Neural progenitor cell (in vitro differentiated cells): ENCODE results near the gene XAGE1A. TPM values are rescaled to one million over a fixed set of nuclear protein-coding genes. Genes with fewer than 3 reads are reported as not detected.
"Not testable (repeated sequence)": the region's sequence is repeated elsewhere in the genome, so short reads cannot be mapped to it uniquely, and the experiment has no call there.

Source experiments
- DNase-seq: peaks from one replicate; pipeline ENCODE4 v3.0.0-alpha.2; 2016; ENCODE audit warnings: low spot score
- H2AFZ ChIP-seq: fragments of 200-600 bp; sonication (generic); replicated peaks from 2 replicates; pipeline ENCODE4 v1.6.1; 2016; ENCODE audit warnings: antibody characterized with exemption
- H3F3A ChIP-seq: fragments of 200-600 bp; sonication (generic); 2 replicates; pipeline ENCODE4 v1.6.1; 2016; ENCODE audit warnings: antibody characterized with exemption, low read depth
- H3K27ac ChIP-seq: fragments of 200-600 bp; sonication (generic); 2 replicates; pipeline ENCODE4 v1.5.1; 2016; ENCODE audit warnings: mild to moderate bottlenecking
- H3K27me3 ChIP-seq: fragments of 200-600 bp; sonication (generic); 2 replicates; pipeline ENCODE4 v1.6.1; 2016; ENCODE audit warnings: mild to moderate bottlenecking, moderate library complexity
- H3K36me3 ChIP-seq: fragments of 200-600 bp; sonication (generic); 2 replicates; pipeline ENCODE4 v1.5.1; 2016
- H3K4me1 ChIP-seq: fragments of 200-600 bp; sonication (generic); 2 replicates; pipeline ENCODE4 v1.6.1; 2016; ENCODE audit warnings: mixed run types
- H3K4me2 ChIP-seq: fragments of 200-600 bp; sonication (generic); 2 replicates; pipeline ENCODE4 v1.6.1; 2016
- H3K4me3 ChIP-seq: fragments of 200-600 bp; sonication (generic); 2 replicates; pipeline ENCODE4 v1.5.1; 2016
- H3K79me2 ChIP-seq: fragments of 200-600 bp; sonication (generic); 2 replicates; pipeline ENCODE4 v1.6.1; 2016; ENCODE audit warnings: low read depth
- H3K9ac ChIP-seq: fragments of 200-600 bp; sonication (generic); 2 replicates; pipeline ENCODE4 v1.6.1; 2016
- H3K9me3 ChIP-seq: fragments of 200-600 bp; sonication (generic); 2 replicates; pipeline ENCODE4 v1.5.1; 2016; ENCODE audit warnings: low read depth
- H4K20me1 ChIP-seq: fragments of 200-600 bp; sonication (generic); 2 replicates; pipeline ENCODE4 v1.6.1; 2016; ENCODE audit warnings: low read depth
- H3K27ac Mint-ChIP-seq: 3 replicates; pipeline ENCODE4 v1.8.0; 2021; ENCODE audit warnings: mixed read lengths
- H3K27me3 Mint-ChIP-seq: 2 replicates; pipeline ENCODE4 v1.8.0; 2022; ENCODE audit warnings: low read depth, mild to moderate bottlenecking, inconsistent platforms, moderate library complexity, mixed read lengths; ENCODE audit not compliant: insufficient read depth
- H3K36me3 Mint-ChIP-seq: 3 replicates; pipeline ENCODE4 v1.8.0; 2021; ENCODE audit warnings: mixed read lengths
- H3K4me1 Mint-ChIP-seq: 3 replicates; pipeline ENCODE4 v1.8.0; 2021; ENCODE audit warnings: mixed read lengths
- H3K4me3 Mint-ChIP-seq: 3 replicates; pipeline ENCODE4 v1.8.0; 2021; ENCODE audit warnings: mild to moderate bottlenecking, moderate library complexity, mixed read lengths
- H3K9me3 Mint-ChIP-seq: 3 replicates; pipeline ENCODE4 v1.8.0; 2020; ENCODE audit warnings: mixed read lengths
- EZH2 ChIP-seq: fragments of 200-600 bp; sonication (generic); IDR thresholded peaks from 2 replicates; pipeline ENCODE4 v1.6.1; 2017; ENCODE audit warnings: antibody characterized with exemption, mild to moderate bottlenecking, moderate library complexity
- total RNA-seq: library from RNA; depleted of rRNA; stranded (reverse); fragments of >200 nt; gene quantifications from 2 replicates; pipeline ENCODE4 v1.2.3, GENCODE V29; 2015; ENCODE audit warnings: low replicate concordance

XAGE1A gene, protein sequence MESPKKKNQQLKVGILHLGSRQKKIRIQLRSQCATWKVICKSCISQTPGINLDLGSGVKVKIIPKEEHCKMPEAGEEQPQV
- total RNA-seq = not detected in 2 replicates

DNA sequence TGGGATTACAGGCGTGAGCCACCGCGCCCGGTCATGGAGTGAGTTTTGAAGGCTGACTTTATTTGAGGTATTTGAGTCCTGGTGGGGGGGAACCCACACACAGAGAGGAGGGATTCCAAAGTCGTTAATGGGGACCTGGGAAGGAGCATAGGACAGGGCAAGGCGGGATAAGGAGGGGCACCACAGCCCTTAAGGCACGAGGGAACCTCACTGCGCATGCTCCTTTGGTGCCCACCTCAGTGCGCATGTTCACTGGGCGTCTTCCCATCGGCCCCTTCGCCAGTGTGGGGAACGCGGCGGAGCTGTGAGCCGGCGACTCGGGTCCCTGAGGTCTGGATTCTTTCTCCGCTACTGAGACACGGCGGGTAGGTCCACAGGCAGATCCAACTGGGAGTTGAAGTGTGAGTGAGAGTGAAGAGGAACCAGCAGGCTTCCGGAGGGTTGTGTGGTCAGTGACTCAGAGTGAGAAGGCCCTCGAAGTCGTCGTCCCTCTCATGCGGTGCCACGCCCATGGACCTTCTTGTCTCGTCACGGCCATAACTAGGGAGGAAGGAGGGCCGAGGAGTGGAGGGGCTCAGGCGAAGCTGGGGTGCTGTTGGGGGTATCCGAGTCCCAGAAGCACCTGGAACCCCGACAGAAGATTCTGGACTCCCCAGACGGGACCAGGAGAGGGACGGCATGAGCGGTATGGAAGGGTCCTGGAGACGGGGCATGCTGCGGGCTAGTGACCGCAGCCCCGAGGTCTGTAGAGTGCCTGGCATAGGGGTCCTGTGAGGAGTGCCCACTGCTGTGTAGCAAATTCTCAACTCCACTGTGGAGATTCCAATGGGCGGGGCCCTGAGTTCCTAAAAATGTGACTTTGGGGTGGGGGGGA is at the start of gene XAGE1A:
Gene XAGE1A (plus strand): TSS at position 264 of the 874 bp plus-strand sequence. CDS start 1,554 bp downstream, outside the sequence.
- H3K4me1 Mint-ChIP-seq, H3K79me2 ChIP-seq, H3K36me3 ChIP-seq, H3K36me3 Mint-ChIP-seq, H3K9ac ChIP-seq, H3K27ac Mint-ChIP-seq, H3K9me3 ChIP-seq, H3K4me1 ChIP-seq, H3K4me3 Mint-ChIP-seq, H3K27me3 ChIP-seq, H3K27me3 Mint-ChIP-seq, H3F3A ChIP-seq, DNase-seq, H3K4me2 ChIP-seq, H3K4me3 ChIP-seq, H4K20me1 ChIP-seq, H2AFZ ChIP-seq, H3K9me3 Mint-ChIP-seq, H3K27ac ChIP-seq: not testable (repeated sequence)

DNA sequence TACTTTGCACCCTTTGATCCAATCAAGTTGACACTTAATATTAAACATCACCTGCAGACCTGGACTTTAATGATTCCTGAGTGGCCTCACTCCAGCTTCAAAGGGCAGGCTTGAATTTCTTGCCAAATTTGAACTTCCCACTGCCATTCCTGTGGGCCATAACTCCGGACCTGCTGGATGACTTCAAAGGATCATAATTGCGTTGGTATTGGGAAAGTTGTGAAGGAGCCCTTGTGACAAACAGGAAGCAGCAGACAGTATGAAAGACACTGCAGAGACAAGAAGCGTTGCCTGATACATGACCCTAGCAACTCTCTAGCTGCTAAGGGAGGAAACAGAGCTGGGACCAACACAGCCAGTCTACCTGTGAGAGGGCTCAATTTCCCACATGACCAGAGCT is 43.6 kb upstream of the XAGE1A start:
- H3K9ac ChIP-seq, H3K9me3 ChIP-seq, H3K27ac Mint-ChIP-seq, H3K27ac ChIP-seq, DNase-seq, H4K20me1 ChIP-seq, H3F3A ChIP-seq, H3K9me3 Mint-ChIP-seq, H3K4me3 ChIP-seq, H3K79me2 ChIP-seq, H2AFZ ChIP-seq, H3K36me3 ChIP-seq, H3K36me3 Mint-ChIP-seq, H3K4me3 Mint-ChIP-seq, H3K27me3 ChIP-seq, H3K27me3 Mint-ChIP-seq, H3K4me1 Mint-ChIP-seq, H3K4me1 ChIP-seq, H3K4me2 ChIP-seq: not testable (repeated sequence)

DNA sequence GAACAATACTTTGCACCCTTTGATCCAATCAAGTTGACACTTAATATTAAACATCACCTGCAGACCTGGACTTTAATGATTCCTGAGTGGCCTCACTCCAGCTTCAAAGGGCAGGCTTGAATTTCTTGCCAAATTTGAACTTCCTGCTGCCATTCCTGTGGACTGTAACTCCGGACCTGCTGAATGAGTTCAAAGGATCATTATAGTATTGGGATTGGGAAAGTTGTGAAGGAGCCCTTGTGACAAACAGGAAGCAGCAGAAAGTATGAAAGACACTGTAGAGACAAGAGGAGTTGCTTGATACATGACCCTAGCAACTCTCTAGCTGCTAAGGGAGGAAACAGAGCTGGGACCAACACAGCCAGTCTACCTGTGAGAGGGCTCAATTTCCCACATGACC is 24.3 kb upstream of the XAGE1A start:
- not testable (repeated sequence) for H2AFZ ChIP-seq, H3K36me3 ChIP-seq, H3F3A ChIP-seq, DNase-seq, H3K4me1 ChIP-seq, H4K20me1 ChIP-seq, H3K9ac ChIP-seq, H3K4me3 ChIP-seq, H3K27ac Mint-ChIP-seq, H3K9me3 ChIP-seq, H3K4me1 Mint-ChIP-seq, H3K4me3 Mint-ChIP-seq, H3K36me3 Mint-ChIP-seq, H3K9me3 Mint-ChIP-seq, H3K4me2 ChIP-seq, H3K79me2 ChIP-seq, H3K27me3 Mint-ChIP-seq, H3K27ac ChIP-seq, H3K27me3 ChIP-seq

DNA sequence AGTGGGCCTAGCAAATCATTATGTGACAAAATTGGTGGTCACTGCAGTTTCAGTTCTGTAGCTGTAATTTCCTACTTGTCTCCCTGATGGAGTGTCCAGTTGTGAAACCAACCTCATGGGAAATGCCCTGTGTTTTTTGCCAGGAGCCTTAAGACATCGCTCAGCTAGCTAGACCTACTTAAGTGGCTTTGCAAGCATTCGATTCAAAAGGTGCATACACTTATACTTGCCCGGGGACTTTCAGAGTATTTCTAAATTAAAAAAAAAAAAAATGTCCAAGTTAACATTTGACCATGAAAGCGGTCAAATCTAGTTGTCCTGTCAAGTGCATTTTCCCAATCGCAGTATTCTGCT is 788 bp downstream of the XAGE1A start:
- H4K20me1 ChIP-seq, H3K4me1 Mint-ChIP-seq, H3K36me3 Mint-ChIP-seq, H3K27me3 ChIP-seq, H3K79me2 ChIP-seq, H3K27ac Mint-ChIP-seq, H3K4me2 ChIP-seq, H3K9me3 ChIP-seq, H3K9me3 Mint-ChIP-seq, H3K27me3 Mint-ChIP-seq, H3K4me3 Mint-ChIP-seq, DNase-seq, H3K36me3 ChIP-seq, H3K4me1 ChIP-seq, H3K27ac ChIP-seq, H3K9ac ChIP-seq, H3F3A ChIP-seq, H2AFZ ChIP-seq, H3K4me3 ChIP-seq: not testable (repeated sequence)

DNA sequence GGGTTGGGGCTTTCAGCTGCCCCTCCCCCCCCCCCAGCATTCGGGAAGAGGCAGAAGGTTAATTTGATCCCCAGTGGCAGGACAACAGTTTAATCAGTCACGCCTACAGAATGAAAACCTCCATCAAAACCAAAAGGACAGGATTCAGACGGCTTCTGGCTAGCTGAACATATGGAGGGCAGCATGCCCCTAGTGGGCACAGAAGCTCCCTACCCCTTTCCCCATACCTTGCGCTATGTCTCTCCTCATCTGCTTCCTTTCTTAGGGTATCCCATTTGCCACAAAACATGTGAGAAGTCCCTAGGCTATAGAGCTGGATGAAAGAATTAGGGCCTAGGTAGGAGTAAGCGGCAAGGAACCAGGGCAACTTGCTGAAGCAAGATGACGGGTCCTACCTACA is 5.8 kb downstream of the XAGE1A start:
- H3K79me2 ChIP-seq, H3K4me3 ChIP-seq, H3K27me3 Mint-ChIP-seq, H2AFZ ChIP-seq, H3K27ac ChIP-seq, H3K9me3 ChIP-seq, H3K27ac Mint-ChIP-seq, H4K20me1 ChIP-seq, H3K9ac ChIP-seq, H3F3A ChIP-seq, H3K4me3 Mint-ChIP-seq, H3K9me3 Mint-ChIP-seq, H3K4me1 Mint-ChIP-seq, H3K36me3 Mint-ChIP-seq, H3K4me2 ChIP-seq, H3K36me3 ChIP-seq, DNase-seq, H3K4me1 ChIP-seq, H3K27me3 ChIP-seq: not testable (repeated sequence)

DNA sequence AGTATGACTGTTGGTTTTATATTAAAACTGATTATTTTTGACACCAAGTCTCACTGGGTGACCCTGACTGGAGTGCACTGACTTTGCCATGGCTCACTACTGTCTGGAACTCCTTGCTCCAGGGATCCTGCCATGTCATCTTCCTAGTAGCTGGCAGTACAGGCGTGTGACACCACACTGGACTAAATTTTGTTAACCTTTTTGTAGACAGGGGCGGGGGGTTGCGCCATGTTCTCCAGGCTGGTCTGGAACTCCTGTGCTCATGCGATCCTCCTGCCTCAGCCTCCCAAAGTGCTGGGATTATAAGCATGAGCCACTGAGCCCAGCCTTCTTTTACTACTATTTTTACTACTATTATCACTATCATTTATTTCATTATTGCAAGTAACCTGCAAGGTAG is 8.9 kb downstream of the XAGE1A start:
- H3K79me2 ChIP-seq = no peaks in the 10 kb centered on the region
- H3K27ac Mint-ChIP-seq = no peak overlapping the region

More for the DNA sequence above, 8.9 kb downstream of the XAGE1A start:
- no peak overlapping the region for H3K27ac ChIP-seq
- no peaks in the 10 kb centered on the region for H3K36me3 ChIP-seq
- H3K4me3 ChIP-seq = no peak overlapping the region
- Mint-ChIP-seq H3K4me3 (no peak overlapping the region), H3K27me3 (peaks cover 2% of the 10 kb centered on the region), H3K36me3 (no peaks in the 10 kb centered on the region), H3K9me3 (peaks cover 3% of the 10 kb centered on the region), H3K4me1 (no peaks in the 10 kb centered on the region)
- TF ChIP-seq EZH2 = no peak
- no peaks in the 10 kb centered on the region for H3K9me3 ChIP-seq
- H3K4me1 ChIP-seq = no peaks in the 10 kb centered on the region
- H2AFZ ChIP-seq = no peak overlapping the region
- H3K4me2 ChIP-seq = no peak overlapping the region
- H3K9ac ChIP-seq = no peak overlapping the region
- H4K20me1 ChIP-seq = no peaks in the 10 kb centered on the region
- H3F3A ChIP-seq = no peaks in the 10 kb centered on the region
- DNase-seq = no peak
- H3K27me3 ChIP-seq = no peaks in the 10 kb centered on the region
